ENCODE measurements around the gene ZCCHC9.

DNA sequence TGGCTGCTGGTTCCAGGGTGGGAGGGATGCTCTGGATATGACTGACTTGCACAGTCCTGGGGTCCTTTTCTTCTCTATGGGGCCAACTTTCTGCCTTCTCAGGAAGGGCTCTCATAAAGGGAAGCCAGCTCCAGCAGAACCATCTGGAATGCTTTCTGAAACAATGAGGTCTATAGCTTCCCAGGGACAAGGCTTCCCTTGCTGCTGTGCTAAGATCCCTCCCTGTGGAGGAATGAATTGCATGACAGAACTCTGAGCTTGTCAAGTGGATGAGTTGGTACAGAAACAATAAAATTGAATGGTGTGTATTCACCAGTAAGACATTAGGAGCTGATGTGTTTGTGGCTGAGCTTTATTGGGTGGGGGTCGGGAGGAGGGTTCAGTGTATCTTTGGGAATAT lies 48.5 kb upstream of the ZCCHC9 start:
- no peak for TF ChIP-seq CTCF (conservative IDR thresholded peaks at IDR 0.05; ENCODE audit: low read depth, low read length)
- no peak for TF ChIP-seq EZH2 (IDR thresholded peaks at IDR 0.05; ENCODE audit: borderline replicate concordance, low read depth, low read length, poor library complexity, severe bottlenecking)
